HEK293 (cell line): ENCODE measurements around the gene DES.

Experiments used
- KLF7 ChIP-seq: fragments of 450-650 bp; formaldehyde crosslinking; IDR thresholded peaks from 2 replicates; pipeline ENCODE4 v1.5.1; 2016; ENCODE audit warnings: missing biosample characterization, missing genetic modification characterization, borderline replicate concordance
- OSR2 ChIP-seq: fragments of 450-650 bp; formaldehyde crosslinking; IDR thresholded peaks from 2 replicates; pipeline ENCODE4 v1.5.1; 2016; ENCODE audit warnings: missing biosample characterization, missing genetic modification characterization
- REPIN1 ChIP-seq: fragments of 450-650 bp; formaldehyde crosslinking; IDR thresholded peaks from 2 replicates; pipeline ENCODE4 v1.5.1; 2017; ENCODE audit warnings: missing biosample characterization, missing genetic modification characterization, low read depth
- SP3 ChIP-seq: fragments of 450-650 bp; formaldehyde crosslinking; IDR thresholded peaks from 2 replicates; pipeline ENCODE4 v1.5.1; 2016; ENCODE audit warnings: missing biosample characterization, missing genetic modification characterization
- SP7 ChIP-seq: fragments of 450-650 bp; formaldehyde crosslinking; IDR thresholded peaks from 2 replicates; pipeline ENCODE4 v1.5.1; 2016; ENCODE audit warnings: missing biosample characterization, missing genetic modification characterization
- ZBTB17 ChIP-seq: fragments of 450-650 bp; formaldehyde crosslinking; IDR thresholded peaks from 2 replicates; pipeline ENCODE4 v1.5.1; 2016; ENCODE audit warnings: missing biosample characterization, missing genetic modification characterization
- ZBTB48 ChIP-seq: fragments of 450-650 bp; formaldehyde crosslinking; IDR thresholded peaks from 2 replicates; pipeline ENCODE4 v1.5.1; 2016; ENCODE audit warnings: missing biosample characterization, missing genetic modification characterization
- ZFHX2 ChIP-seq: fragments of 450-650 bp; formaldehyde crosslinking; conservative IDR thresholded peaks from 2 replicates; pipeline ENCODE4 v1.5.1; 2016; ENCODE audit warnings: missing biosample characterization, missing genetic modification characterization
- ZIC2 ChIP-seq: fragments of 450-650 bp; formaldehyde crosslinking; IDR thresholded peaks from 2 replicates; pipeline ENCODE4 v1.5.1; 2016; ENCODE audit warnings: missing biosample characterization, missing genetic modification characterization
- ZNF133 ChIP-seq: fragments of 450-650 bp; formaldehyde crosslinking; IDR thresholded peaks from 2 replicates; pipeline ENCODE4 v1.5.1; 2016; ENCODE audit warnings: missing biosample characterization, missing genetic modification characterization
- ZNF157 ChIP-seq: fragments of 450-650 bp; formaldehyde crosslinking; IDR thresholded peaks from 2 replicates; pipeline ENCODE4 v1.5.1; 2016; ENCODE audit warnings: missing biosample characterization, missing genetic modification characterization
- ZNF19 ChIP-seq: fragments of 450-650 bp; formaldehyde crosslinking; IDR thresholded peaks from 2 replicates; pipeline ENCODE4; 2016; ENCODE audit warnings: missing biosample characterization, missing genetic modification characterization, low read depth
- ZNF214 ChIP-seq: fragments of 450-650 bp; formaldehyde crosslinking; IDR thresholded peaks from 2 replicates; pipeline ENCODE4 v1.5.1; 2017; ENCODE audit warnings: missing biosample characterization, mild to moderate bottlenecking, missing genetic modification characterization, borderline replicate concordance
- ZNF223 ChIP-seq: fragments of 450-650 bp; formaldehyde crosslinking; IDR thresholded peaks from 2 replicates; pipeline ENCODE4 v1.5.1; 2016; ENCODE audit warnings: missing biosample characterization, missing genetic modification characterization
- ZNF335 ChIP-seq: fragments of 450-650 bp; formaldehyde crosslinking; conservative IDR thresholded peaks from 2 replicates; pipeline ENCODE4 v1.5.1; 2016; ENCODE audit warnings: missing biosample characterization, missing genetic modification characterization
- ZNF394 ChIP-seq: fragments of 450-650 bp; formaldehyde crosslinking; IDR thresholded peaks from 2 replicates; pipeline ENCODE4 v1.5.1; 2016; ENCODE audit warnings: missing biosample characterization, missing genetic modification characterization, mild to moderate bottlenecking, moderate library complexity, borderline replicate concordance
- ZNF548 ChIP-seq: fragments of 450-650 bp; formaldehyde crosslinking; IDR thresholded peaks from 2 replicates; pipeline ENCODE4 v1.5.1; 2016; ENCODE audit warnings: missing biosample characterization, missing genetic modification characterization
- ZNF560 ChIP-seq: fragments of 450-650 bp; formaldehyde crosslinking; IDR thresholded peaks from 2 replicates; pipeline ENCODE4 v1.5.1; 2017; ENCODE audit warnings: missing biosample characterization, missing genetic modification characterization, borderline replicate concordance
- ZNF610 ChIP-seq: fragments of 450-650 bp; formaldehyde crosslinking; IDR thresholded peaks from 2 replicates; pipeline ENCODE4 v1.5.1; 2016; ENCODE audit warnings: missing biosample characterization, missing genetic modification characterization, borderline replicate concordance
- TF ChIP-seq, protein P1 (sequence below): fragments of 450-650 bp; formaldehyde crosslinking; IDR thresholded peaks from 2 replicates; pipeline ENCODE4 v1.5.1; 2017; ENCODE audit warnings: missing biosample characterization, missing genetic modification characterization
- TF ChIP-seq, protein P2 (sequence below): fragments of 450-650 bp; formaldehyde crosslinking; IDR thresholded peaks from 2 replicates; pipeline ENCODE4 v1.5.1; 2016; ENCODE audit warnings: missing biosample characterization, missing genetic modification characterization
- TF ChIP-seq, protein P3 (sequence below): fragments of 450-650 bp; formaldehyde crosslinking; IDR thresholded peaks from 2 replicates; pipeline ENCODE4 v1.5.1; 2017; ENCODE audit warnings: missing biosample characterization, missing genetic modification characterization
- TF ChIP-seq, protein P4 (sequence below): fragments of 450-650 bp; formaldehyde crosslinking; IDR thresholded peaks from 2 replicates; pipeline ENCODE4 v1.5.1; 2016; ENCODE audit warnings: missing biosample characterization, missing genetic modification characterization
- TF ChIP-seq, protein P5 (sequence below): fragments of 450-650 bp; formaldehyde crosslinking; optimal IDR thresholded peaks from 2 replicates; pipeline ENCODE3; 2016; ENCODE audit warnings: missing biosample characterization, mild to moderate bottlenecking, missing genetic modification characterization
- TF ChIP-seq, protein P6 (sequence below): fragments of 450-650 bp; formaldehyde crosslinking; IDR thresholded peaks from 2 replicates; pipeline ENCODE4 v1.5.1; 2016; ENCODE audit warnings: missing biosample characterization, missing genetic modification characterization

The DES gene

DNA sequence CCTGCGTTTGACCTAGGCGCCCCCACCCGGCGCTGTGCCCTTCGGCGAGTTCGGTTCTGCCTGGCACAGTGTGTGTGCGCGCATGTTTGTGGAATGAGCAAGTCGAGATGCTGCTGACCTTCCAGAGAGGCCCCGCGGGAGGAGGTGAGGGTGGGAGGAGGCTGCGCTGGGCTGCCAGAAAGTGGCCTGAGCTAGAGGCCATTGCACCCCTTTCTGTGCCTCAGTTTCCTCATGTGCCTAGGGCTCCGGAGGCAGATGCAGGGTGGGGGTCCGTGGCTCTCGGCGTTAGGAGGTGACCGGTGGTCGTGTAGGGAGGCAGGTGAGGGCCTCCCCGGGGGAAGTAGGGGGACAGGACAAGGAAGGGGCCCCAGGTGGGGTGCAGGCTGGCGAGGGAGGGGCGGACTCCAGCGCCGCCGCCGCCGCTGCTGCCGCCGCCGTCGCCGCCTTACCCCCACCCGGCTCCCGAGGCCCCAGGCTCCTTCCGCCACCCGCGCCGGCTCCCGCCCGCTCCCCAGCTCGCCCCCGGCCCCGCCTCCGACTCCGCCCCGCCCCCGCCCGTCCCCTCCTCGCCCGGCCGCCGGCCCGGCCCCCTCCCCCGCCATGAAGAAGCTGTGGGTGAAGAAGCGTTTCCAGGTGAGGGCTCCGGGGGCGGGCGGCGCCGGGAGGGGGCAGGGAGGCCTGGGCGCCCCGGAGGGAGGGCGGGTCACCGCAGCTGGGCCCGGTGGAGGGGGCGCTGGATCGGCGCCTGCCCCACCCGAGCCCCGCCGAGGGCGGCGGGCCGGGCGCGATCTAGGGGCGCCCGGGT is 23.5 kb downstream of the DES start (continued):
- TF ChIP-seq ZNF335 (tag by site-specific recombination) (peak; percentile 93), ZNF19 (tag by site-specific recombination) (no peak), OSR2 (no peak), REPIN1 (peak; percentile 42; the same call in 1 of the 2 replicates), ZIC2 (tag by site-specific recombination) (0 out of 2 replicates have a peak, but pooled peaks have one; percentile 24), ZNF394 (no peak), ZNF560 (peak; percentile 97), ZBTB17 (tag by site-specific recombination) (no peak), ZFHX2 (tag by site-specific recombination) (0 out of 2 replicates have a peak, but pooled peaks have one; percentile 12), ZNF548 (tag by site-specific recombination) (no peak), SP7 (tag by site-specific recombination) (0 out of 2 replicates have a peak, but pooled peaks have one; percentile 28), SP3 (peak; percentile 33), ZNF133 (no peak), ZBTB48 (tag by site-specific recombination) (0 out of 2 replicates have a peak, but pooled peaks have one; percentile 16), ZNF610 (no peak), KLF7 (tag by site-specific recombination) (no peak), ZNF223 (tag by site-specific recombination) (0 out of 2 replicates have a peak, but pooled peaks have one; percentile 63), ZNF214 (no peak), ZNF157 (tag by site-specific recombination) (no peak)
- TF ChIP-seq, protein P1, sequence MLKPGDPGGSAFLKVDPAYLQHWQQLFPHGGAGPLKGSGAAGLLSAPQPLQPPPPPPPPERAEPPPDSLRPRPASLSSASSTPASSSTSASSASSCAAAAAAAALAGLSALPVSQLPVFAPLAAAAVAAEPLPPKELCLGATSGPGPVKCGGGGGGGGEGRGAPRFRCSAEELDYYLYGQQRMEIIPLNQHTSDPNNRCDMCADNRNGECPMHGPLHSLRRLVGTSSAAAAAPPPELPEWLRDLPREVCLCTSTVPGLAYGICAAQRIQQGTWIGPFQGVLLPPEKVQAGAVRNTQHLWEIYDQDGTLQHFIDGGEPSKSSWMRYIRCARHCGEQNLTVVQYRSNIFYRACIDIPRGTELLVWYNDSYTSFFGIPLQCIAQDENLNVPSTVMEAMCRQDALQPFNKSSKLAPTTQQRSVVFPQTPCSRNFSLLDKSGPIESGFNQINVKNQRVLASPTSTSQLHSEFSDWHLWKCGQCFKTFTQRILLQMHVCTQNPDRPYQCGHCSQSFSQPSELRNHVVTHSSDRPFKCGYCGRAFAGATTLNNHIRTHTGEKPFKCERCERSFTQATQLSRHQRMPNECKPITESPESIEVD (tag by site-specific recombination) = no peak
- TF ChIP-seq, protein P2, sequence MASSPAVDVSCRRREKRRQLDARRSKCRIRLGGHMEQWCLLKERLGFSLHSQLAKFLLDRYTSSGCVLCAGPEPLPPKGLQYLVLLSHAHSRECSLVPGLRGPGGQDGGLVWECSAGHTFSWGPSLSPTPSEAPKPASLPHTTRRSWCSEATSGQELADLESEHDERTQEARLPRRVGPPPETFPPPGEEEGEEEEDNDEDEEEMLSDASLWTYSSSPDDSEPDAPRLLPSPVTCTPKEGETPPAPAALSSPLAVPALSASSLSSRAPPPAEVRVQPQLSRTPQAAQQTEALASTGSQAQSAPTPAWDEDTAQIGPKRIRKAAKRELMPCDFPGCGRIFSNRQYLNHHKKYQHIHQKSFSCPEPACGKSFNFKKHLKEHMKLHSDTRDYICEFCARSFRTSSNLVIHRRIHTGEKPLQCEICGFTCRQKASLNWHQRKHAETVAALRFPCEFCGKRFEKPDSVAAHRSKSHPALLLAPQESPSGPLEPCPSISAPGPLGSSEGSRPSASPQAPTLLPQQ (tag by site-specific recombination) = 0 out of 2 replicates have a peak, but pooled peaks have one; percentile 14
- TF ChIP-seq, protein P3, sequence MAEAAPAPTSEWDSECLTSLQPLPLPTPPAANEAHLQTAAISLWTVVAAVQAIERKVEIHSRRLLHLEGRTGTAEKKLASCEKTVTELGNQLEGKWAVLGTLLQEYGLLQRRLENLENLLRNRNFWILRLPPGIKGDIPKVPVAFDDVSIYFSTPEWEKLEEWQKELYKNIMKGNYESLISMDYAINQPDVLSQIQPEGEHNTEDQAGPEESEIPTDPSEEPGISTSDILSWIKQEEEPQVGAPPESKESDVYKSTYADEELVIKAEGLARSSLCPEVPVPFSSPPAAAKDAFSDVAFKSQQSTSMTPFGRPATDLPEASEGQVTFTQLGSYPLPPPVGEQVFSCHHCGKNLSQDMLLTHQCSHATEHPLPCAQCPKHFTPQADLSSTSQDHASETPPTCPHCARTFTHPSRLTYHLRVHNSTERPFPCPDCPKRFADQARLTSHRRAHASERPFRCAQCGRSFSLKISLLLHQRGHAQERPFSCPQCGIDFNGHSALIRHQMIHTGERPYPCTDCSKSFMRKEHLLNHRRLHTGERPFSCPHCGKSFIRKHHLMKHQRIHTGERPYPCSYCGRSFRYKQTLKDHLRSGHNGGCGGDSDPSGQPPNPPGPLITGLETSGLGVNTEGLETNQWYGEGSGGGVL (tag by site-specific recombination) = peak; percentile 80
- TF ChIP-seq, protein P4, sequence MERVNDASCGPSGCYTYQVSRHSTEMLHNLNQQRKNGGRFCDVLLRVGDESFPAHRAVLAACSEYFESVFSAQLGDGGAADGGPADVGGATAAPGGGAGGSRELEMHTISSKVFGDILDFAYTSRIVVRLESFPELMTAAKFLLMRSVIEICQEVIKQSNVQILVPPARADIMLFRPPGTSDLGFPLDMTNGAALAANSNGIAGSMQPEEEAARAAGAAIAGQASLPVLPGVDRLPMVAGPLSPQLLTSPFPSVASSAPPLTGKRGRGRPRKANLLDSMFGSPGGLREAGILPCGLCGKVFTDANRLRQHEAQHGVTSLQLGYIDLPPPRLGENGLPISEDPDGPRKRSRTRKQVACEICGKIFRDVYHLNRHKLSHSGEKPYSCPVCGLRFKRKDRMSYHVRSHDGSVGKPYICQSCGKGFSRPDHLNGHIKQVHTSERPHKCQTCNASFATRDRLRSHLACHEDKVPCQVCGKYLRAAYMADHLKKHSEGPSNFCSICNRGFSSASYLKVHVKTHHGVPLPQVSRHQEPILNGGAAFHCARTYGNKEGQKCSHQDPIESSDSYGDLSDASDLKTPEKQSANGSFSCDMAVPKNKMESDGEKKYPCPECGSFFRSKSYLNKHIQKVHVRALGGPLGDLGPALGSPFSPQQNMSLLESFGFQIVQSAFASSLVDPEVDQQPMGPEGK (tag by site-specific recombination) = peak; percentile 45; the same call in 1 of the 2 replicates
- TF ChIP-seq, protein P5, sequence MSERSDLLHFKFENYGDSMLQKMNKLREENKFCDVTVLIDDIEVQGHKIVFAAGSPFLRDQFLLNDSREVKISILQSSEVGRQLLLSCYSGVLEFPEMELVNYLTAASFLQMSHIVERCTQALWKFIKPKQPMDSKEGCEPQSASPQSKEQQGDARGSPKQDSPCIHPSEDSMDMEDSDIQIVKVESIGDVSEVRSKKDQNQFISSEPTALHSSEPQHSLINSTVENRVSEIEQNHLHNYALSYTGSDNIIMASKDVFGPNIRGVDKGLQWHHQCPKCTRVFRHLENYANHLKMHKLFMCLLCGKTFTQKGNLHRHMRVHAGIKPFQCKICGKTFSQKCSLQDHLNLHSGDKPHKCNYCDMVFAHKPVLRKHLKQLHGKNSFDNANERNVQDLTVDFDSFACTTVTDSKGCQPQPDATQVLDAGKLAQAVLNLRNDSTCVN (tag by site-specific recombination) = peak; percentile 44
- TF ChIP-seq, protein P6, sequence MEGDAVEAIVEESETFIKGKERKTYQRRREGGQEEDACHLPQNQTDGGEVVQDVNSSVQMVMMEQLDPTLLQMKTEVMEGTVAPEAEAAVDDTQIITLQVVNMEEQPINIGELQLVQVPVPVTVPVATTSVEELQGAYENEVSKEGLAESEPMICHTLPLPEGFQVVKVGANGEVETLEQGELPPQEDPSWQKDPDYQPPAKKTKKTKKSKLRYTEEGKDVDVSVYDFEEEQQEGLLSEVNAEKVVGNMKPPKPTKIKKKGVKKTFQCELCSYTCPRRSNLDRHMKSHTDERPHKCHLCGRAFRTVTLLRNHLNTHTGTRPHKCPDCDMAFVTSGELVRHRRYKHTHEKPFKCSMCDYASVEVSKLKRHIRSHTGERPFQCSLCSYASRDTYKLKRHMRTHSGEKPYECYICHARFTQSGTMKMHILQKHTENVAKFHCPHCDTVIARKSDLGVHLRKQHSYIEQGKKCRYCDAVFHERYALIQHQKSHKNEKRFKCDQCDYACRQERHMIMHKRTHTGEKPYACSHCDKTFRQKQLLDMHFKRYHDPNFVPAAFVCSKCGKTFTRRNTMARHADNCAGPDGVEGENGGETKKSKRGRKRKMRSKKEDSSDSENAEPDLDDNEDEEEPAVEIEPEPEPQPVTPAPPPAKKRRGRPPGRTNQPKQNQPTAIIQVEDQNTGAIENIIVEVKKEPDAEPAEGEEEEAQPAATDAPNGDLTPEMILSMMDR (tag by site-specific recombination) = peak; percentile 44; the same call in 1 of the 2 replicates
